SK-N-SH (cell line): ENCODE data around the gene TMEM200C.

ENCODE experiments used
- JUND ChIP-seq: IDR thresholded peaks from 2 replicates; pipeline ENCODE4 v1.4.0; 2012
- POLR2AphosphoS5 ChIP-seq: IDR thresholded peaks from 2 replicates; pipeline ENCODE4 v1.6.1; 2012; ENCODE audit warnings: low read depth, low read length
- TF ChIP-seq, protein P1 (sequence below): IDR thresholded peaks from 2 replicates; pipeline ENCODE4 v1.4.0; 2012; ENCODE audit warnings: low read depth
- TF ChIP-seq, protein P2 (sequence below): fragments of 200-600 bp; sonication (generic); IDR thresholded peaks from 2 replicates; pipeline ENCODE4 v1.6.1; 2017; ENCODE audit warnings: antibody characterized with exemption, mild to moderate bottlenecking, moderate library complexity

DNA sequence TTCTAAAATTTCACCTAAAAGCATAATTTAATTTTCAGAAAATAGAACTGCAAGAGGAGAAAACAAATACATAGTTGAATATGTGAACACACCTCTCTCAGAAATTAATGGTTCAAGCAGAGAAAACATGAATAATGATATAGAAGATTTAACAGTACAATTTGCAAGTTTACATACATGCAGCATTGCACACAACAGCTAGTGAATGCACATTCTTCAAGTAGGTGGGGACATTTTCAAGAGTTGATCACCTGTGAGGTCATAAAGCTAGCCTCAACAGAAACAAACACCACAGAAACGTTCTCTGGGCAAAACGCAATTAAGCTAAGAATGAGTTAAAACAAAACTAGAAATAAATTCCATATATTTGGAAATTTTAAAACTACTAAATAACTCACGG is 38.1 kb downstream of the TMEM200C start:
- TF ChIP-seq, protein P1, sequence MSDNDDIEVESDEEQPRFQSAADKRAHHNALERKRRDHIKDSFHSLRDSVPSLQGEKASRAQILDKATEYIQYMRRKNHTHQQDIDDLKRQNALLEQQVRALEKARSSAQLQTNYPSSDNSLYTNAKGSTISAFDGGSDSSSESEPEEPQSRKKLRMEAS, result no peak
- TF ChIP-seq, protein P2, sequence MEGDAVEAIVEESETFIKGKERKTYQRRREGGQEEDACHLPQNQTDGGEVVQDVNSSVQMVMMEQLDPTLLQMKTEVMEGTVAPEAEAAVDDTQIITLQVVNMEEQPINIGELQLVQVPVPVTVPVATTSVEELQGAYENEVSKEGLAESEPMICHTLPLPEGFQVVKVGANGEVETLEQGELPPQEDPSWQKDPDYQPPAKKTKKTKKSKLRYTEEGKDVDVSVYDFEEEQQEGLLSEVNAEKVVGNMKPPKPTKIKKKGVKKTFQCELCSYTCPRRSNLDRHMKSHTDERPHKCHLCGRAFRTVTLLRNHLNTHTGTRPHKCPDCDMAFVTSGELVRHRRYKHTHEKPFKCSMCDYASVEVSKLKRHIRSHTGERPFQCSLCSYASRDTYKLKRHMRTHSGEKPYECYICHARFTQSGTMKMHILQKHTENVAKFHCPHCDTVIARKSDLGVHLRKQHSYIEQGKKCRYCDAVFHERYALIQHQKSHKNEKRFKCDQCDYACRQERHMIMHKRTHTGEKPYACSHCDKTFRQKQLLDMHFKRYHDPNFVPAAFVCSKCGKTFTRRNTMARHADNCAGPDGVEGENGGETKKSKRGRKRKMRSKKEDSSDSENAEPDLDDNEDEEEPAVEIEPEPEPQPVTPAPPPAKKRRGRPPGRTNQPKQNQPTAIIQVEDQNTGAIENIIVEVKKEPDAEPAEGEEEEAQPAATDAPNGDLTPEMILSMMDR, result no peak
- TF ChIP-seq POLR2AphosphoS5 (no peak), JUND (no peak)
